IMR-90 (cell line): ENCODE measurements around the gene ZFYVE1. TPM values are rescaled to one million over a fixed set of nuclear protein-coding genes. Genes with fewer than 3 reads are reported as not detected.

Experiments used
- ATAC-seq: fragments of 200-7000 bp; cut with Tn5 transposase; 2 replicates; pipeline ENCODE4 v1.9.1; 2020; ENCODE audit warnings: low read depth, mild to moderate bottlenecking, moderate library complexity
- BruUV-seq: library from RNA; stranded (reverse); fragments of 400-500 nt; replicated peaks from 2 replicates; lab custom pipeline; 2021; lab: Mats Ljungman, UMichigan
- CTCF ChIA-PET: fragments of 300-600 bp; formaldehyde crosslinking; extraction: SDS; loops from one replicate; lab custom pipeline; 2021; ENCODE audit warnings: antibody characterized with exemption; lab: Yijun Ruan, JAX
- POLR2A ChIA-PET: fragments of 300-600 bp; sonication (Branson Sonifier 250); formaldehyde crosslinking; loops from one replicate; lab custom pipeline; 2022; ENCODE audit warnings: antibody characterized with exemption; ENCODE audit not compliant: unreplicated experiment; lab: Charles Lee
- DNase-seq: peaks from one replicate; pipeline ENCODE4 v3.0.0; 2013
- H2AFZ ChIP-seq: replicated peaks from 2 replicates; pipeline ENCODE3; 2013; ENCODE audit warnings: low read length, mild to moderate bottlenecking; ENCODE audit not compliant: poor library complexity
- H2AK5ac ChIP-seq: 2 replicates; pipeline ENCODE4 v1.6.1; 2013; ENCODE audit warnings: low read depth, low read length, inconsistent platforms
- H2AK9ac ChIP-seq: replicated peaks from 2 replicates; pipeline ENCODE3; 2013; ENCODE audit warnings: mild to moderate bottlenecking, low read depth, low read length, moderate library complexity; ENCODE audit not compliant: poor library complexity
- H2BK120ac ChIP-seq: 2 replicates; pipeline ENCODE4 v1.6.1; 2013; ENCODE audit warnings: low read depth, low read length, inconsistent platforms
- H2BK15ac ChIP-seq: 3 replicates; pipeline ENCODE4 v1.6.1; 2013; ENCODE audit warnings: low read depth, low read length, inconsistent platforms
- H2BK20ac ChIP-seq: 2 replicates; pipeline ENCODE4 v1.6.1; 2013; ENCODE audit warnings: low read depth, mild to moderate bottlenecking, inconsistent platforms, low read length, moderate library complexity
- H2BK5ac ChIP-seq: 2 replicates; pipeline ENCODE4 v1.6.1; 2013; ENCODE audit warnings: mild to moderate bottlenecking, low read depth, low read length, inconsistent platforms; ENCODE audit not compliant: poor library complexity, severe bottlenecking
- H3K14ac ChIP-seq: replicated peaks from 2 replicates; pipeline ENCODE4 v1.6.1; 2013; ENCODE audit warnings: low read depth, low read length, inconsistent platforms
- H3K18ac ChIP-seq: 2 replicates; pipeline ENCODE4 v1.6.1; 2013; ENCODE audit warnings: low read depth, low read length, control low read depth
- H3K23ac ChIP-seq: 2 replicates; pipeline ENCODE4 v1.6.1; 2013; ENCODE audit warnings: low read depth, low read length, inconsistent platforms
- H3K27ac ChIP-seq: 2 replicates; pipeline ENCODE4 v1.5.1; 2013; ENCODE audit warnings: mild to moderate bottlenecking, control low read depth, low read length; ENCODE audit not compliant: insufficient read depth
- H3K27me3 ChIP-seq: 2 replicates; pipeline ENCODE4 v1.6.1; 2013; ENCODE audit warnings: low read length; ENCODE audit not compliant: control insufficient read depth, insufficient read depth
- H3K36me3 ChIP-seq: 2 replicates; pipeline ENCODE4 v1.6.1; 2013; ENCODE audit warnings: low read length, mixed read lengths; ENCODE audit not compliant: control insufficient read depth, insufficient read depth
- H3K4ac ChIP-seq: 2 replicates; pipeline ENCODE4 v1.6.1; 2013; ENCODE audit warnings: low read depth, low read length, inconsistent platforms
- H3K4me1 ChIP-seq: 2 replicates; pipeline ENCODE4 v1.6.1; 2013; ENCODE audit warnings: low read length, mixed read lengths; ENCODE audit not compliant: control insufficient read depth, insufficient read depth
- H3K4me2 ChIP-seq: 2 replicates; pipeline ENCODE4 v1.6.1; 2013; ENCODE audit warnings: low read depth, mild to moderate bottlenecking, control low read depth, low read length, moderate library complexity
- H3K4me3 ChIP-seq: 2 replicates; pipeline ENCODE4 v1.5.1; 2013; ENCODE audit warnings: low read depth, mild to moderate bottlenecking, control low read depth, low read length, moderate library complexity; ENCODE audit not compliant: insufficient read depth
- H3K56ac ChIP-seq: 2 replicates; pipeline ENCODE4 v1.6.1; 2013; ENCODE audit warnings: low read length, inconsistent platforms; ENCODE audit not compliant: insufficient read depth; ENCODE audit errors: extremely low read depth
- H3K79me1 ChIP-seq, 2 experiments: 2 replicates each; pipeline ENCODE4 v1.6.1; 2013; ENCODE audit warnings: low read length in 2 of 2, inconsistent platforms in 1 of 2, low read depth in 1 of 2
- H3K9ac ChIP-seq: 2 replicates; pipeline ENCODE4 v1.6.1; 2013; ENCODE audit warnings: low read depth, low read length, control low read depth
- H3K9me1 ChIP-seq: 2 replicates; pipeline ENCODE4 v1.6.1; 2013; ENCODE audit warnings: low read length, inconsistent platforms; ENCODE audit not compliant: insufficient read depth
- H3K9me3 ChIP-seq: 2 replicates; pipeline ENCODE4 v1.6.1; 2013; ENCODE audit warnings: low read length; ENCODE audit not compliant: control insufficient read depth, insufficient read depth
- H4K20me1 ChIP-seq: 2 replicates; pipeline ENCODE4 v1.6.1; 2013; ENCODE audit warnings: low read length, inconsistent platforms; ENCODE audit not compliant: insufficient read depth
- H4K5ac ChIP-seq: 2 replicates; pipeline ENCODE4 v1.6.1; 2013; ENCODE audit warnings: mild to moderate bottlenecking, low read depth, low read length, control low read depth
- H4K8ac ChIP-seq, 2 experiments: 2 replicates each; pipeline ENCODE4 v1.6.1; 2013; ENCODE audit warnings: low read depth in 2 of 2, low read length in 2 of 2, control low read depth in 1 of 2, inconsistent platforms in 1 of 2
- H4K91ac ChIP-seq: 2 replicates; pipeline ENCODE4 v1.6.1; 2013; ENCODE audit warnings: low read depth, low read length, inconsistent platforms; ENCODE audit not compliant: insufficient read depth
- BHLHE40 ChIP-seq: fragments of 150-350 bp; IDR thresholded peaks from 2 replicates; pipeline ENCODE4 v1.6.1; 2016; ENCODE audit warnings: mild to moderate bottlenecking, low read depth, low read length
- WGBS, 2 experiments: methylation state at CpG; one replicate each; pipeline versions ENCODE4 v1.1.5 to v1.1.7; 2013; ENCODE audit warnings: missing lambda C conversion rate in 2 of 2; ENCODE audit not compliant: insufficient read length in 1 of 2; ENCODE audit errors: extremely low coverage in 2 of 2; 5-methylcytosine and 5-hydroxymethylcytosine counted together
- dilution Hi-C: fragments of 300-500 bp; cut with HindIII; formaldehyde crosslinking; loops from one replicate; pipeline ENCODE4 v1.14.3; 2018; ENCODE audit warnings: low sequenced_read_pairs; ENCODE audit not compliant: unreplicated experiment
- in situ Hi-C: fragments of 300-500 bp; cut with MboI; formaldehyde crosslinking; loops from 3 replicates; pipeline ENCODE4 v1.14.3; 2019; ENCODE audit warnings: low sequenced_read_pairs, inconsistent platforms, mixed read lengths
- intact Hi-C: fragments of 100-400 bp; cut with micrococcal nuclease; formaldehyde crosslinking; loops from 2 replicates; pipeline ENCODE4 v1.10.0; 2022
- polyA plus RNA-seq, 3 experiments: library from polyadenylated mRNA; depleted of rRNA; stranded (reverse); fragments of >200 nt; gene quantifications; 2 replicates each; pipeline ENCODE4 v1.2.3, GENCODE V29; 2012; ENCODE audit warnings: low replicate concordance in 1 of 3
- total RNA-seq: library from RNA; depleted of rRNA; stranded (reverse); fragments of >200 nt; gene quantifications from 2 replicates; pipeline ENCODE4 v1.2.3, GENCODE V29; 2012
- TF ChIP-seq, protein P1 (sequence below): fragments of 150-350 bp; IDR thresholded peaks from 2 replicates; pipeline ENCODE4 v1.6.1; 2017; ENCODE audit warnings: mild to moderate bottlenecking, antibody characterized with exemption, low read length, low read depth

Gene ZFYVE1
- total and polyA plus RNA-seq, 2 of the 4 experiments (the other 2 are of a cell fraction) = 12.2 to 14.2 TPM

DNA sequence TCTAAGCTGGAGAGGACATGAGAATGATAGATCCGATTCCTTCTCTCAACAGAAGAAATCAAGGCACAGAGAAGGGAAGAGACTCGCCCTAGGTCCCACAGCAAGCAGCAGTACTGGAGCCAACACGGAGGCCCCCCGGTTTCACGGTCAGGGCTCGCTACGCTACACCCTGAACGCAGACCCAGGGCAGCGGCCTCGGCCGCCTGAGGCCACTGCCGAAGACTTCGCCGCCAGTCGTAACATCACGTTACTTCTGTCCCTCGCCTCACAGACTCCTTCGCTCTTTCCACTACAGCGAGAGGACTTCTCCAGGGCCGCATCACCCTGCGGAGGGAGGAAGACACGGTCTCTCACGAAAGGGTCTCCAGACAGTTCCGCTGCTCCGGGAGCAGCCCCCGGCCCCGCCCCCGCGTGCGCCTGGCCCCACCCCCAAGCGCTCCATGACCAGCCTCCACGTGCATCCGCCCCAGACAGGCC is 101.1 kb downstream of the ZFYVE1 start:
- Histone ChIP-seq H3K56ac (no peak overlapping the region; the same call in 1 of the 2 replicates), H2BK15ac (peak overlapping the region; percentile 73; the same call in 2 of the 3 replicates), H2AK9ac (peak overlapping the region; percentile 89), H3K4me3 (peak overlapping the region; percentile 65), H3K36me3 (no peaks in the 10 kb centered on the region), H3K18ac (peak overlapping the region; percentile 44), H3K9me1 (no peaks in the 10 kb centered on the region; the same call in 1 of the 2 replicates), H3K27ac (peak overlapping the region; percentile 66), H4K20me1 (no peaks in the 10 kb centered on the region), H3K9me3 (no peaks in the 10 kb centered on the region), H4K91ac (peak overlapping the region; percentile 70), H2BK120ac (peak overlapping the region; percentile 67), H2AK5ac (peak overlapping the region; percentile 31; the same call in 1 of the 2 replicates), H3K4me2 (peak overlapping the region; percentile 89), H4K8ac (peak overlapping the region; percentile 70 to 90), H2AFZ (peak overlapping the region; percentile 96), H2BK5ac (peak overlapping the region; percentile 6), H3K23ac (peak overlapping the region; percentile 57; the same call in 1 of the 2 replicates), H3K4me1 (no peaks in the 10 kb centered on the region), H3K4ac (peak overlapping the region; percentile 71), H3K79me1 (peaks cover 6 to 16% of the 10 kb centered on the region in 2 experiments; a peak in 2 of 4 replicates), H3K14ac (peak overlapping the region; percentile 70; the same call in 1 of the 2 replicates), H2BK20ac (peak overlapping the region; percentile 22; the same call in 1 of the 2 replicates), H4K5ac (peak overlapping the region; percentile 46), H3K27me3 (no peaks in the 10 kb centered on the region), H3K9ac (peak overlapping the region; percentile 73)
- BruUV-seq = no TSS peak
- no peak for DNase-seq
- intact Hi-C loops (no loop called here), dilution Hi-C loops (no loop called here), in situ Hi-C loops (no loop called here)
- WGBS, 2 experiments = 20% methylated on average over 2 of the region's 33 CpGs; no CpG with 5 or more reads in 1 of the 2 experiments
- peak; percentile 30 for ATAC-seq
- ChIA-PET POLR2A (no interaction called here), CTCF (no interaction called here)
- no peak; the same call in 1 of the 2 replicates for TF ChIP-seq BHLHE40
- TF ChIP-seq, protein P1, sequence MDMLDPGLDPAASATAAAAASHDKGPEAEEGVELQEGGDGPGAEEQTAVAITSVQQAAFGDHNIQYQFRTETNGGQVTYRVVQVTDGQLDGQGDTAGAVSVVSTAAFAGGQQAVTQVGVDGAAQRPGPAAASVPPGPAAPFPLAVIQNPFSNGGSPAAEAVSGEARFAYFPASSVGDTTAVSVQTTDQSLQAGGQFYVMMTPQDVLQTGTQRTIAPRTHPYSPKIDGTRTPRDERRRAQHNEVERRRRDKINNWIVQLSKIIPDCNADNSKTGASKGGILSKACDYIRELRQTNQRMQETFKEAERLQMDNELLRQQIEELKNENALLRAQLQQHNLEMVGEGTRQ = 0 out of 2 replicates have a peak, but pooled peaks have one; percentile 40
